Measurements from ENCODE around the gene DCUN1D2.

DNA sequence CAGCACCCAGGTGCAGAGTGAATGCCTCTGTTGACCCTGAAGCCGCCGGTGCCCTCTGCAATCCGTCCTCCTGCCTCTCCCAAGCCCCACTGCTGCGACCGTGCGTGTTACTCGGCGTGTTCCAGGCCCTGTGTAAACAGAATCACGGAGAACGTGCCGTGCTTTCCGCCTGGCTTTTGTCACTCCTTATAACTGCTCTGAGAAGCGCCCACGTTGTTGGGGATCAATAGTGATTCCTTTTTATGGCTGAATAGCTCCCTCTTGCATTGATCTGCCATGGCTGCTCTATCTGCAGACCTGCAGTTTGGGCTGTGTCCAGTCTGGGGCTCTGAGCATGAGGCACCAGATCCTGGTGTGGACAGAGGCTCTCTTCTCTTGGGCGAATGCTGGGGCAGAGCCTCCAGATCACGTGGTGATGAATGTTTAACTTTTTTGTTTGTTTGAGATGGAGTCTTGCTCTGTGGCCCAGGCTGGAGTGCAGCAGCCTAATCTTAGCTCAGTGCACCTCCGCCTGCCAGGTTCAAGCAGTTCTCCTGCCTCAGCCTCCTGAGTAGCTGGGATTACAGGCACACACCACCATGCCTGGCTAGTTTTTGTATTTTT lies 53.0 kb downstream of the DCUN1D2 start:
- TF ChIP-seq, protein P1, sequence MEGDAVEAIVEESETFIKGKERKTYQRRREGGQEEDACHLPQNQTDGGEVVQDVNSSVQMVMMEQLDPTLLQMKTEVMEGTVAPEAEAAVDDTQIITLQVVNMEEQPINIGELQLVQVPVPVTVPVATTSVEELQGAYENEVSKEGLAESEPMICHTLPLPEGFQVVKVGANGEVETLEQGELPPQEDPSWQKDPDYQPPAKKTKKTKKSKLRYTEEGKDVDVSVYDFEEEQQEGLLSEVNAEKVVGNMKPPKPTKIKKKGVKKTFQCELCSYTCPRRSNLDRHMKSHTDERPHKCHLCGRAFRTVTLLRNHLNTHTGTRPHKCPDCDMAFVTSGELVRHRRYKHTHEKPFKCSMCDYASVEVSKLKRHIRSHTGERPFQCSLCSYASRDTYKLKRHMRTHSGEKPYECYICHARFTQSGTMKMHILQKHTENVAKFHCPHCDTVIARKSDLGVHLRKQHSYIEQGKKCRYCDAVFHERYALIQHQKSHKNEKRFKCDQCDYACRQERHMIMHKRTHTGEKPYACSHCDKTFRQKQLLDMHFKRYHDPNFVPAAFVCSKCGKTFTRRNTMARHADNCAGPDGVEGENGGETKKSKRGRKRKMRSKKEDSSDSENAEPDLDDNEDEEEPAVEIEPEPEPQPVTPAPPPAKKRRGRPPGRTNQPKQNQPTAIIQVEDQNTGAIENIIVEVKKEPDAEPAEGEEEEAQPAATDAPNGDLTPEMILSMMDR (IDR thresholded peaks at IDR 0.05) = no peak
- TF ChIP-seq POLR2A (IDR thresholded peaks at IDR 0.05) (no peak), POLR2AphosphoS5 (IDR thresholded peaks at IDR 0.05) (no peak), EP300 (IDR thresholded peaks at IDR 0.05) (no peak)

Data from upper lobe of left lung (tissue), 4 donors.